Measurements from ENCODE around the gene OPN1SW.

Gene OPN1SW

DNA sequence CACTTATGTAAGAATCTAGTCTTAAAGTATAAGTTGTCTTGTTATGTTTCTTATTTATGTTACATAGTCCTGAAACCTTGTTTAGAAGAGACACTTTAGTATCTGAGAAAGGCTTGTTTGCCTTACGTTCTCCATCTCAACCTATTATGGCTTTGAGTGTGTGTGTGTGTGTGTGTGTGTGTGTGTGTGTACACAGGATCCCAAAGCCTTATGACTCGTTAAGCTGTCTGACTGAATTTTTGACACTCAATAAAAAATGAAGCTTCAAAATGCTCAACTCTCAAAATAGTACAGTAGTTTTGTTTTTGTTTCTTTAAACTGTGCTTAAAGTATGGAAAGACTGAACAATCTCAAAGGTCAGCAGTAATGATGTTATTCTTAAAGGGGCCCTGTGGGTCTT is 18.4 kb downstream of the OPN1SW start:
- no peak for DNase-seq

DNA sequence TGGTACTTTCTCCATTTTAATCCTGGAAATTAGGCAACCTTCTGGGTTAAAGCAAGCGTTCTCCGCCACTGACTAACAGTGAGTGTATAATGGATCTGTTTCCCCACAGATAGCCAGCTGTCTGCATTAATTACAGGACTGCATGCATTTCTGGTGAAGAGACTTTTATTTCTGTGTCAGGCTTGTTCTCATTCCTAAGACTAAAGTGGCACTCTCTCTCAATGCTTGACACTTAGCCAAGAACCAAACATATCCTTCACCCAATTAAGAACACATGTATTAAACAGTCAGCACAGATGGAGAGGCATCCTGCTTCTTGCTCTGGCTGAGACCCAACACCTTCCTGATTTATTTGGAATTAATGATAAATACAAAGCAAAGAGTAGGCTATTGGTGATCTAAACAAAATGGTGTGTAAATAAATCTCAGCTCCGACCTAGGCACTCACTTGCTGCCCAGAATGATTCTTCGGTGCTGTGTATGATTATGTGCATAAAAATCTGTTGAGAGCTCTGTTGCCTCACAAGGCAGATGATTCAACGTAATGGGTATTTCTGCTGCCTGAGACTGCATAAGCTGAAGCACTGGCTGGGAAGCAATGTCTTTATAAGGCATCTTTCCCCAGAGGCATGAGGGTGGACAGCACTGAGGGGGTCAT is 19.6 kb downstream of the OPN1SW start:
- DNase-seq: no peak

DNA sequence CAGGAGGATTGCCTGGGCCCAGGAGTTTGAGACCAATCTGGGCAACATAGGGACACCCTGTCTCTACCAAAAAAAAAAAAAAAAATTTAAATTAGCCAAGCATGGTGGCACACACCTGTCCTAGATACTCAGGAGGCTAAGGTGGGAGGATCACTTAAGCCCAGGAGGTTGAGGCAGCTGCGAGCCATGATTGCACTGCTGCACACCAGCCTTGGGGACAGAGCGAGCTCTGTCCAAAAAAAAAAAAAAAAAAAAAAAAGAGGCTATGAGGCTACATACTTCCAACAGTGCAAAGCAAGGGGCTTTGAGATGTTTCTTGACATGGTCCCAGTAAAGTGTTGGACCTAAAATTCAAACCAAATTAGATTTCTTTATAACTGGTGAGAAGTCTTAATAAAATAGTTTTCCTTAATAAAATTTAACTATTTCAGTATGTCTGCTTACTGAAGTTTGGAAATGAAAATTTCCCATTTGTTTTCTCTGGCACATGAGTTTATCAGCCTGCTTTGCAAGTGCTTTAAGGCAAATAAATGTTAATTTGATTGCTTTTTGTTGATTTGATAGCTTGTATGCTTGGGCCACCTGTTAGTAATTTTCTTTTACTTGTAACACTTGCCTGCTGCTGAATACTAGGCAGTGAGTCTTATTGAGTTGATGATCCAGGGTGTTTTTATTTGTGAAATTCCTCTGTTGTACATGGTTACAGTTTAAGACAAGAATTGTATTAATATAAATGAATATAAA is 20.3 kb downstream of the OPN1SW start:
- no peak for DNase-seq

DNA sequence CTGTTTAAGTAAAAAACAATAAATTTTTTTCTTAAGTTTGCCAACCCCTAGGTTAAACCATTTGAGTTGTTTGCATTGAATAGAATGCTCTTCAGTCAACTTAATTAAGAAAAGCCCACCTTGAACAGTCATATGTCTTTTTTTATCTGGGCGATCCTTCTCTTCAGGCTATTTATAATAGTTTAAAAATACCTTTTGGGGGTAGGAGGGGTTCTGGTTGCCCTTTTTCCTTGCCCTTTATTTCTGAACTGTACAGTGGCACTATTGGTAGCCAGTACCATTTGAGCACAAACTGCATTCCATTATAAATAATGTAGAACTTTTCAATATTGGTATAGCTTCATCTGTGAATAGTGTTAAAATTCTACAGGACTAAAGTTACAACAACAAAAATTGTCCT is 23.3 kb downstream of the OPN1SW start:
- no peak for DNase-seq

DNA sequence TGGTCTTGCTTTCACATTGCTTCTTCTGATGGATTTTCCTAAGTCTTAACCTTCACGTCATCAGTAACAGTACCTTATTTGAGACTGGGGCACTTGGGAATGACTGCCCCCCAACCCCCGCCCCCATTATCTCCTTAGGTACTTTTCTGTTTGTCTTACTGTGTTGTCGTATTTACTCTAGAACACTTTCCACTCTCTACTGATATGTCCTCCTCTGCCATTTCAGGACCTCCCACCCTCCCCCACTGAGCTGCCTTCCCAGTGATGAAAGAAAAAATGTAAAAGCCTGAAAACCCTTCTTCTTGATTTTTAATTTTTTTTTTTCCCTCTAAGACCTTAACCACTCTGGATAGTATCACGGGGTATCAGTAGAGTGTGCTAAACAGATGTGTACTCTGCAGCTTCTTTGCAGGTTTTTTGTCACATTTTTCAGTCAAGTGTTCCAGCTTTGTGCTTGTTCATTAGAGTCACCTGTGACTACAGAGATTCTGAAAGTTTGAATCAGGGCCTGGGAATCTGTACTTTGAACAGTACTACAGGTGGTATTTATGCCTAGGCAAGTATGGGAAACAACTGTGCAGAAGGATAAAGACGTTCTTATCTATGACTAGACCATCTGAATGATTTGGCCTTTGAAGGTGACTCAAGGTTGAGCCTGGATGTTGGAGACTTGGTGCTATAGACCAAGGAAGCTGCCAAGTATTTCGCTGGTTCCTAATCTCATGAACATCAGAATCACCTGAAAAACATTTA is 28.1 kb downstream of the OPN1SW start:
- no peak for DNase-seq

DNA sequence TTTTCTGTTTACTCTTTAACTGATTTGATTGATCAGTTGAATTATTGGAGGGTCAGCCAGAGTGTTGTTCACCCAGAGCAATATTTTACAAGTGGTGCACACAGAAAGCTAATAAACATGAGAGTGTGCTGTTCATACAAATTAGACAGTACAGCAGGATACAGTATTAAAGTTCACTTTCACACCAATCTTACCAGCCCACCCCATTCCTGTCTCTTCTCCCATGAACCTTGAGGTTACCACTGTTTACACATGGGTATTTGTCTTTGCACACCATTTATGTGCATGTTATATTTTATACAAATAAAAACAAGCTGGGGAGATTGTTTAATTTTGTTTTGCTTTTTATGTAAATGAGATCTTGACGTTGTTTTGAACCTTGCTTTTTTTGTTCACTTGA is 29.9 kb downstream of the OPN1SW start:
- DNase-seq: no peak

DNA sequence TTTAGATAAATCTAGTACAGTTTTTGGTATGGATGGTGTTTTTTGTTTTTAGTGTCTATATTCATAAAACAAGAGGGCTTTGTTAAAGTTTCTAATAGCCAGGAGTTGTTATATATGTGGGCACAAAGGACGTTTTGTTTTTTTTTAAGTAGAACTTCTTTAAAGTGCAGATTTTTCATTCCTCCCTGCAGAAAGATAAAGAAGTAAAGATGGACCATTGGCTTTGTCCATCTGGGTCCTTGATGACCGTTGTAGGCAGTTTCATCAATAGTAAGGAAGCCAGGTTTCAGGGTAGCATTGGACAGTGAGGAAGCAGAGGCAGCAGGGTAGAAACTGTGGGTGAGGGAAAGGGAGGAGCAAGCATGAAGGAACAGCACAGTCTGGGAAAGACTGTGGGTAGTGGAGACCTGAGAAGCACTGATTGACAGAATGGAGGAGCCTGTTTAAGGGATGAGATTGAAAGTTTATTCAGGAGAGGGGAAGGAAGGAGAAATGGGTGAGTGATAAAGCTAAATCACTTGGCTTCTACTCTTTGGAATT is 31.2 kb downstream of the OPN1SW start:
- no peak for DNase-seq

DNA sequence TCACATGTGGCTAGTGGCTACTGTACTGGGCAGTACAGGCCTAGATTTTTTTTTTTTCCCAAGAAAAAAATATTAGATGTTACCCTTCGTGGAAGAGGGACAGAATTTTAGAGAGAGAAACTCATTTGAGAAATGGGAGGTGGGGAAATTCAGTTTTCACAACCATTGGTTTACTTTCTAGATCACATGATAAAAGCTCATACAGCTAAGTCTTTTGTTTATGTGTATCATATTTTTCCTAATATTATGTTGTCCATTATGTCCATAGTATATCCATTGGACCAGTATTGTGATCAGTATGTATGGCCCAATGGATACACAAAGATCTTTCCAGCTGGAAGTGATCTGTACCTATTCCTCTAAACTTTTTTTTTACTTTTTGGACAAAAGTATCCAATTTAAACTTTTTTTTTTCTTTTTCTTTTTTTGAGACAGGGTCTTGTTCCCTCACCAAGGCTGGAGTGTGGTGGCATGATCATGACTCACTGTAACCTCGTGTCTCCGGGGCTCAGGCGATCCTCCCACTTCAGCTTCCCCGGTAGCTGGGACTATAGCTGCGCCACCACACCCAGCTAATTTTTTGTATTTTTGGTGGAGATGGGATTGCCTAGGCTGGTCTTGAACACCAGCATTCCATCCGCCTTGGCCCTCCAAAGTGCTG is 32.4 kb downstream of the OPN1SW start:
- DNase-seq: no peak

DNA sequence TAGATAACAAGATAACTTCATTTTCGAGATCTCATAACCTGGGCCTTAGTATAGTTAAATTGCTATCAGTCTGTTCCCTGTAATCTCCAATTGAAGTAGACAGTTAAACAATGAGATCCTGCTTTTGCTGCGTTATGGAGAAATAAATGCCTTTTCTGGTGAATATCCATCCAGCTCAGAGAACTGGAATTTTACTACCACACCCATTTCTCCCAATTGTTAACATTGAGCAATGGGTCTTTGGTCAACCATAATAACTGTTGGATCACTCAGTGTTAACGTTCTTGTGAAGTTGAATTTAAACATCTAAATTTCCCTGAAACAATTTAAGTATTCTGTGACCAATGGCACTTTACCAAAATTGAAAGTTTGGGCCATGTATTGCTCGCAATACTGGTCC is 33.4 kb downstream of the OPN1SW start:
- no peak for DNase-seq

DNA sequence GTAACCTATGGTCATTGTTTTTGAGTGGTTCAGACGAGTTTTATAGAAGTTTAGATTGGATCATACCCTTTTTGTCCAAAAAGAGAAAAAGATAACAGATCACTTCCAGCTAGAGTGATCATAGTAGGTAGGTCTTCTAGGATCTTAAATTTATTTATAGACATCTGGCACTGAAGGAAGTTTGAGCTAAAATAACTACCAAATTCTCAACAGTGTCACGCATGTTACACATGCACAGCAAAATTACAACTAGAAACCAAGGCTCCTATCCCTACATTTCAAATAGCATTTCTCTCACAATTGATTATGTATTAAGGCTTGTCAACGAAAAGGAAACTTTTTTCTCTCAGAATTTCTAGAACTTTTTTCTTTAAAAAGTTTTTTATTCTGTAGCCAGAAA is 34.1 kb downstream of the OPN1SW start:
- no peak for DNase-seq

DNA sequence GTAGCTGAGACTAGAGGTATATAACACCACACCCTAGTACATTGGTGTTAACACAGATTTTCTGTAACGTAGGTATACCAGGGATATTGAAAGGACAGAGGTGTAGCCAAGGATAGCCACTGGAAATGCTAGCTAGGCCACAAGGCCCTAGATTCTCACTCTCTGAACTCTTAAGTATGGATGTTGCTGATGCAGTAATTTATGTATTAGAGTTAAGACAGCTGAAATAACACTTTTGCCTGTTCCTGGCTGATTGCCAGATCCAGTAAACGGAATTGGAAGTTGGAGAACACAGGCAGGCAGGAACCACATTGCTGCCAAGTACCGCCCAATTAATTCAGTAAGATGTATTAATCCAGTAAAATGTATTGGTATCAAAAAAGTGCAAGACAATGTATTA is 34.6 kb downstream of the OPN1SW start:
- no peak for DNase-seq

DNA sequence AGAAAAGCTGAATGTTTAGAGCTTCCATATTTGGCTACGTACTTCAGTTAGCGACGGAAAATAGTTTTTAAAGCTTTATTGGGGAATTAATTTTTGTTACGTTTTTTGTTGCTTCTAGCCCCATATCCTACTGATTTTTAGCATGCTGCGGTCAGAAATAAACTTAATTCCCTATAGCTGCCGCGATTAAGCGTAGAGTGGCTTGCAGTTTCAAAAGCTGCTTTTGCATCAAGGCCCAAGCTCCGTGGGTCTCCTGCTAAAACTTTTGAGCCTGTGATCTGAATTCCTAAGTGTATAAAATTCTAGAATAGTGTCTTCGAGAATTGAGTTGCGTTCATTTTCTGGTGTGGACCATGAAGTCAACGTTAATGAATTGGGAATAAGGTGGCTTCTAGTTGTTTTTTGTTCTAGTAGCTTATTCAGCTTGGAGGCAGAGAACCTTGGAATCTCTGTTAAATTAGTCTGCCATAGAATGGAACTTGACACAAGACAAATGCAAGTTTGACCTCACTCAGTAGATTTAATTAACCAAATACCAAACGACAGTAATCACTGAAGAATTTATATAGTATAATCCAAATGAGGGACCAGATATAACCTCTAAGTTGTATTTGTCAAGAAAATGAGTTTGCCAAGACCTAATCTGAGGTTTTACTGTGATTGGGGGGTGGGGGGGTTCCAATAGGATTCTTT is 35.5 kb downstream of the OPN1SW start:
- DNase-seq: no peak

DNA sequence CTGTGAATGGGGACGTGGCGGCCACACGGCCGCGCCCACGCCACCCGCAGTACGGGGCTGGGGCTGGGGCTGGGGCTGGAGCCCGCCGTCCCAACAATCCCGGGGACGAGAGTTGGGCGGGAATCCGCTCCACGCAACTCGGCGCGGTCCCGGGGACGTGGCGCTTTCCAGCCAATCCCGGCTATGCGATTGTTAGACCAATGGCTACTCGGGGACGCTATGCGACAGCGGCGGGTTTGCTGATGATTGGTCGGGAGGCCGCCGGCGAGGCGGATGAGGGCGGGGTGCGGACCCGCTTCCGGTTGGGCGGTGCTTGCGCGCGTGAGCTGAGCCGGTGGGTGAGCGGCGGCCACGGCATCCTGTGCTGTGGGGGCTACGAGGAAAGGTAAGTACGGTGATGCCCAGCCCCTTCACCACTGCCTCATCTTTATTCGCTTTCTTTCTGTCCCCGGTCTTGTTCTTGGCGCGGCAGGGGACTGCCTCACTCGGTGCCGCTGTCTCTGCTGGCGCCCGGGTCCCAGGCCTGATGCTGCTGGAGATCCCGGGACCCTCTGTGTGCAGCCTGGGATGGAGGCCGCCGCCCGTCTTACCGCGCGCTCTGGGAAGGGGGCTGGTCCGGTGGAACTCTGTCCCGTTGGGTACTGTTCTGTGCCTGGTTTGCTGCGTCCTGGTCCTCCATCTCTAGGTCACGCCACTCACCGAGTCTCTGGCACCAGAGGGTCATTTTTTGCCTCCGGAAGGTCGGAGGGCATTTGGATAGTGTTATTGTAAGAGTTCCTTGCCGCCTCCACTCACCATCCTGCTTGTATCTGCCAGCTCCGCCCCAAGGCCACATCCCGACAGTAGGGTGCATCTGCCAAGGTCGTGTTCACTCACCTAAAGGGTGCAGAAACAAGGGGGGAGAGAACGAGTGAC is 36.3 kb downstream of the OPN1SW start, which contains the start of gene CALU:
TSS of gene CALU (plus strand) at position 312 of the 915 bp plus-strand sequence. CDS start 9,225 bp downstream, outside the sequence.
- peak; percentile 95 for DNase-seq

DNA sequence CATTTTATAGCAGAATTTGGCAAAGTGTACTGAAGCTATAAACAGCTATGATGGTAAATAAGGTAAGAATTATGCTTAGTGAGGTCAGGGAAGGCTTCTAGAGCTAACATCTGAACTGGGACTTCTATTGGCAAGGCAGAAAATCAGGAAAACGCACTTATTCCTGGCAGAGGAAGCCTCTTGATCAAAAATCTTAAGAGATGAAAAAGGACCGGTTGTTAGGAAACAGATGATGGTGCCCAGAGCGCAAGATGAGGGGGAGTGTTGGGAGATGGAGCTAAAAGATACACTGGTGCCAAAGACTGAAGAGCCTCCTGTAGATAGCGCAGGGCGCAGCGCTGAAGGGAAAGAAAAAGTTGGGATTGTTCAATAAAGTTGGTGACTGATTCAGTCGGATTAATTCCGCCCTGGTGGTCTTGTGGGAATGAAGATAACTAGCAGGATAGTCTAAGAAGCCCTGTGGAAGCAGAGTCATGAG is 37.0 kb downstream of the OPN1SW start:
- no peak for DNase-seq

DNA sequence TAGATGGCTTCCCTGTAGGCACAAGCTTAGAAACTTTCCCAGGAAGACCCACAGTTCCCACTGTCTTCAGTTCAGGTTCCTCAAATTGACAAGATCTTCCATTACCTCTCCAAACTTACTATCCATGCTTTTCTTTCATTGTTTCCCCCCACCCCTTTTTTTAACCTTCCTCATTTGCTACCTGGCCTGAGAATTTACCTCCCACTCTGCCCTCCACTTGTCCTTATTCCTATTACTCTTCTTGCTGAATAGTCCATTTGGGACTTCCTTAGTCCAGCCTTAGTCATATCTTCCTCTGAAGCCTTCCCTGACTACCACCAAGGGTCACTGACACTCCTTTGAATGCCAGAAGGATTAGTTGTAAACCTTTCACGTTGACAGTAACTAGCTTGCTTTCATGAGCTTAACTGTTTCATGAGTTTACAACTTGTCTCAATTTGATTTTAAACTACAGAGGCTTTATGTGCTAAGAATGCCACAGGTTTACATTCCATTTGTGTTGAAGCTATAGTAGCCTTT is 37.7 kb downstream of the OPN1SW start:
- DNase-seq: no peak

DNA sequence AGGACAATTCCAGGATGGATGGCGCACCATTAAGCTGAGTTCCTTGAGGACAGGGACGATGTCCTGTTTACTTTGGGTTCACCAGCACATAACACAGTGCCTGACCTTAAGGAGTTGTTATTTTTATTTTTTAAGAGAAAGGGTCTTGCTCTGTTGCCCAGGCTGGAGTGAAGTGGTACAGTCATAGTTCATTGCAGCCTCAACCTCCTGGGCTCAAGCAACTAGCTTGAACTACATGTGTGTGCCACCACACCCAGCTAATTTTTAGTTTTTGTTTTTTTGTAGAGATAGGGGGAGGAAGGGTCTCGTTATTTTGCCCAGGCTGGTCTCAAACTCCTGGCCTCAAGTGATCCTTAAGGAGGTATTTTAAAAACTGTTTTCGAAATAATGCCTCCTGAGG is 38.2 kb downstream of the OPN1SW start:
- no peak for DNase-seq

DNA sequence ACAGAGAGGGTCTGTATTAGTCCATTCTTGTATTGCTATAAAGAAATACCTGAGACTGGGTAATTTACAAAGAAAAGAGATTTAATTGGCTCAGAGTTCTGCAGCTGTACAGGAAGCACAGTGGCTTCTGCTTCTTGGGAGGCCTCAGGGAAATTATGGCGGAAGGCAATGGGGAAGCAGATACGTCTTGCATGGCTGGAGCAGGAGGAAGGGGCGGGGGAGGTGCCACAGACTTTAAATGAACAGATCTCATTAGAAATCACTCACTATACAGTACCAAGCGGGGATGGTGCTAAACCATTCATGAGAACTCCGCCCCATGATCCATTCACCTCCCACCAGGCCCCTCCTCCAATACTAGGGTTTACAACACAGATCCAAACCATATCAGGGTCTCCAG is 40.2 kb downstream of the OPN1SW start:
- no peak for DNase-seq

DNA sequence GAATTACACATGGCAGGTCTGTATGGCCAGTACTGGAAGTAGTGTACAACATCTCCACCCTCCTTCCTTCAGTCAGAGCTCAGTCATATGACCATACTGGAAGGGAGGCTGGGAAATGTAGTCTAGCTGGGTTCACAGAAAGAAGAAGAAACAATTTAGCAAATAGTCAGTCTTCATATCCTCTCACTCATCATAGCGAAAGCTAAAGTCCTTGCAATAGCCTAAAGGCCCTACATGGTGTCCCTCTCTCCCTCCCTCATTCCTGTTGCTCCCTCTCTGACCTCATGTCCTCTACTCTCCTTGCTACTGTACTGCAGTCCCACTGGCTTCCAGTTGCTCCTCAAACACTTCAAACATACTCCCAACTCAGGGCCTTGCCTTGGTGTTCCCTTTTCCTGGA is 40.7 kb downstream of the OPN1SW start:
- no peak for DNase-seq

DNA sequence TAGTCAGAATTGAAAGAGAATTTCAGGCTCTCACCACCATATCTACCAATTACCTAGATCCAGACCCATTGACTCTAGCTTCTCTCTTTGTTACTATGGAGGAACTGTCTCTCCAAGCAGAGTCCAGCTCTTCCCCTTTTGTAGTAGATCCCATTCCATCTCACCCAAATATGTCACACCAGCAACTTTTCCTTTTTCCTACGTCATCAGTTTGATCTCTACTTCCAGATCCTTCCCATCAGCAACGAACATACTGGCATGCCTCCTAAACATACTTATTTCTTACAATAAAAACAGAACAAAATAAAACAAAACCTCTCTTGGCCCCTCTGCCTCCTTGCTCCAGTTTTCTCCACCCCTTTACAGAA is 42.3 kb downstream of the OPN1SW start:
- no peak for DNase-seq

DNA sequence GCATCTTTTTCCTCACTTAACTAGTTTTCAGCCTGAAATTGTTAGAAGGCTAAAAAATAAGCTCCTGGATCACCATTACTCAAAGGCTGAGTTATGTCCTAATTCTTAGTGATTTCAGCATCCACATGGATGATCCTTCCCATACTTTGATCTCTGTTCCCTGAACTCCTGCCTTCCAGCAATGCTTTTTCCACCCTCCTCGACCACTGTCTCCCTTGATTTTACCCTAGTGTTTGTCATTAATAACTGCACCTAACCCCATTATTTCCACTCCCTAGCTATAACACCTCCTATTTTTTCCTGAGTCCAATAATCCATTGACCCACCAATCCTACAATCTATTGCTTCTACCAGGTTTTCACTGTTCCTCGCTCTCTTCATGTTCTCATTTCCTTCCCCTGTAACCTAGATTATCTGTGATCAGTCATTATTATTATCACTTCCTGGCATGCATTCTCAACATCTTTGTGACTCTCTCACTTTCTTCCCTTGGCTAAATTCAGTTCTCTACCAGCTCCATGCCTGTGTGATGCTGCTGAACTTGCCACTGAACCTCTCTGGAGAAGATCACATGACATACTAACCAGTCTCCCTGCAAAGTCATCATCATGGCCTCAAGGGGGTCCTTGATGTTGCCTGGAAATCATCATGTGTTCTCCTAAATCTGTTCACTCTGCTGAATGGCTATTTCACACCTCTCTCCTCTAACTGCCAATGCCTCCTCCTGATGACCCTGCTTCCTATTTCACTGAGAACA is 42.9 kb downstream of the OPN1SW start:
- no peak for DNase-seq
